ENCODE measurements around the gene RIF1.
A peak's percentile ranks its signal among the peaks of the same experiment; 100 is the strongest.

RIF1 gene

DNA sequence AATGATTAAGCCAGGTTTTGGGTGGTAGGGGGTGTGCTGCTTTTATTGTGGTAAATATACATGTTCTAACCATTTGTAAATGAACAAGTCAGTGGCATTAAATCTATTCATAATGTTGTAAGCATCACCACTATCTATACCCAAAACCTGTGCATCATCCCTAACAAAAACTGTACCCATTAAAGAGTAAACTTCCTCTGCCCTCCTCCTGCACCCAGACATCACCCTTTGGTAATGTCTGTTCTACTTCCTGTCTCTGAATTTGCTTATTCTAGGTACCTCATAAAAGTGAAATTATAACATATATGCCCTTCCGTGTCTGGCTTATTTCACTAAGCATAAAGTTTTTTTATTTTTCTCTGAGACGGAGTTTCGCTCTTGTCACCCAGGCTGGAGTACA, 14.1 kb downstream of the RIF1 start:
- TF ChIP-seq, protein P1, sequence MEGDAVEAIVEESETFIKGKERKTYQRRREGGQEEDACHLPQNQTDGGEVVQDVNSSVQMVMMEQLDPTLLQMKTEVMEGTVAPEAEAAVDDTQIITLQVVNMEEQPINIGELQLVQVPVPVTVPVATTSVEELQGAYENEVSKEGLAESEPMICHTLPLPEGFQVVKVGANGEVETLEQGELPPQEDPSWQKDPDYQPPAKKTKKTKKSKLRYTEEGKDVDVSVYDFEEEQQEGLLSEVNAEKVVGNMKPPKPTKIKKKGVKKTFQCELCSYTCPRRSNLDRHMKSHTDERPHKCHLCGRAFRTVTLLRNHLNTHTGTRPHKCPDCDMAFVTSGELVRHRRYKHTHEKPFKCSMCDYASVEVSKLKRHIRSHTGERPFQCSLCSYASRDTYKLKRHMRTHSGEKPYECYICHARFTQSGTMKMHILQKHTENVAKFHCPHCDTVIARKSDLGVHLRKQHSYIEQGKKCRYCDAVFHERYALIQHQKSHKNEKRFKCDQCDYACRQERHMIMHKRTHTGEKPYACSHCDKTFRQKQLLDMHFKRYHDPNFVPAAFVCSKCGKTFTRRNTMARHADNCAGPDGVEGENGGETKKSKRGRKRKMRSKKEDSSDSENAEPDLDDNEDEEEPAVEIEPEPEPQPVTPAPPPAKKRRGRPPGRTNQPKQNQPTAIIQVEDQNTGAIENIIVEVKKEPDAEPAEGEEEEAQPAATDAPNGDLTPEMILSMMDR (IDR thresholded peaks at IDR 0.05), result no peak

DNA sequence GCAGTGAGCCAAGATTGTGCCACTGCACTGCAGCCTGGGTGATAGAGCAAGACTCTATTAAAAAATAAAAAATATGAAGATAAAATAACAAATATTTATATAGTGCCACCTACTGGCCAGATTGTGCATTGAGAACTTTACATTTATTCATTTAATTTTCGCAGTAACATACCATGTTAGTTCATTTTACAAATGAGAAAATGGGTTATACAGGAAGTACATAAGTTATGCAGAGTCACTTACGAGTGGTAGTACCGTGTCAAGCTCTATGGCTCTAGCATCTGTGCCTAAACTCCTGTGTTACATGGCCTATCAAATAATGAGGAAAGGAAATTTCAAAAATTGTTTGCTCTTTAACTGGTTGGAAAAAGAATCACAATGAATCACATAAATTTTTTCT, 27.9 kb downstream of the RIF1 start:
- TF ChIP-seq, protein P1 (IDR thresholded peaks at IDR 0.05), result peak; percentile 57

- TF ChIP-seq, protein P1 (IDR thresholded peaks at IDR 0.05), result no peak
Observed at GRCh38 chr2:151438506-151438905, 28.8 kb downstream of the RIF1 start.

GRCh38 chr2:151439127-151439526, 29.4 kb downstream of the RIF1 start:
- TF ChIP-seq, protein P1 (IDR thresholded peaks at IDR 0.05), result no peak

GRCh38 chr2:151459358-151459757, 49.7 kb downstream of the RIF1 start:
- TF ChIP-seq, protein P1 (IDR thresholded peaks at IDR 0.05), result no peak

DNA sequence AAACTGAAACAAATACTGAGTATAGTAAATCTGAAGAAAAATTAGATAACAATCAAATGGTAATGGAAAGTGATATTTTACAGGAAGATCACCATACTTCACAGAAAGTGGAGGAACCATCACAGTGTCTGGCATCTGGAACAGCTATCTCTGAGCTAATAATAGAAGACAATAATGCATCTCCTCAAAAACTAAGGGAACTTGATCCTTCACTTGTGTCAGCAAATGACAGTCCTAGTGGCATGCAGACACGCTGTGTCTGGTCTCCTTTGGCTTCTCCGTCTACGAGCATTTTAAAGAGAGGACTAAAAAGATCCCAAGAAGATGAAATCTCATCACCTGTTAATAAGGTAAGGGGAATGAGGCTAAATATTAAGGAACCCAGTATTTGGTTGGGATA, 56.1 kb downstream of the RIF1 start:
- TF ChIP-seq, protein P1 (IDR thresholded peaks at IDR 0.05), result no peak

DNA sequence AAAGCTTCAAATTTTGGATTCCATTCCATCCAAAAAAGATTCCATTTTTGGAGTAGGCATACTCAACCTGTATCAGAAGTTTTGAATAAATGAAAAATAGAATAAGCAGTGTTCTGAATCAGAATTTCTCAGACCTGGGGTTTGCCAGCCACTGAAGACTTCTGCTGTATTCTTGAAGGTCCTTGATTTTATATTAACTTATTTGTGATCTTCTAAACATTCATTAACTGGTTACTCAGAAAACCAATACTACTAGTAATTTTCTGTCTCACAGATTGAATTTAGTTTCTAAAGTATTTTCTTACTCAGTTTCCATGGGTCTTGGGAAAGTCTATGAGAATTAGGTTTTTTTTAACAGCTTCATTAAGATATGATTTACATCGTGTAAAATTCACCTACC, 60.9 kb downstream of the RIF1 start:
- TF ChIP-seq, protein P1 (IDR thresholded peaks at IDR 0.05), result no peak

GRCh38 chr2:151472966-151473365, 63.3 kb downstream of the RIF1 start:
- TF ChIP-seq, protein P1 (IDR thresholded peaks at IDR 0.05), result no peak
